C4-2B (cell line): ENCODE measurements around the gene NFKBIL1.
"Not testable (repeated sequence)": the region's sequence is repeated elsewhere in the genome, so short reads cannot be mapped to it uniquely, and the experiment has no call there.

Experiments
- ZFX ChIP-seq: fragments of 450-650 bp; IDR thresholded peaks from 2 replicates; pipeline ENCODE4 v1.6.1; 2017
- TF ChIP-seq, protein P1 (sequence below): fragments of 450-650 bp; conservative IDR thresholded peaks from 2 replicates; pipeline ENCODE4 v1.5.1; 2017; ENCODE audit warnings: mild to moderate bottlenecking

DNA sequence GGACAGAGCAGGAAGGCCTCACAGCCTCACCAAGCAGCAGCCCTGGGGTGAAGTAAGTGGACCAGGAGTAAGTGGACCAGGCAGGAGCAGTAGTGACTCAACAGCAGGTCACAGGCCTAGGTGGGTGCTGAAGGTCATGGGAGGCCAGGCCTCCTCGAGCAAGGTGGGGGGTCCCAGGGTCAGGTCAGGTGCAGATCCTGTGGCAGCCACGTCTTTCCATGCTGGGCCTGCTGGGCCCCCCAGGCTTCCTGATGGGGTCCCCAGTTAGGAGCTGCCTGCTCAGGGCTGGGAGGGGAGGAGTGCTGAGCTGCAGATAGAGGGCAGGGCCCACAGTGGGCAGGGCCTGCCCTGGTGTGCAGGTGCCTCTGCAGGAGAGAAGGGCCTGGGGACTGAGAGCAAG is 38.4 kb upstream of the NFKBIL1 start:
- TF ChIP-seq, protein P1, sequence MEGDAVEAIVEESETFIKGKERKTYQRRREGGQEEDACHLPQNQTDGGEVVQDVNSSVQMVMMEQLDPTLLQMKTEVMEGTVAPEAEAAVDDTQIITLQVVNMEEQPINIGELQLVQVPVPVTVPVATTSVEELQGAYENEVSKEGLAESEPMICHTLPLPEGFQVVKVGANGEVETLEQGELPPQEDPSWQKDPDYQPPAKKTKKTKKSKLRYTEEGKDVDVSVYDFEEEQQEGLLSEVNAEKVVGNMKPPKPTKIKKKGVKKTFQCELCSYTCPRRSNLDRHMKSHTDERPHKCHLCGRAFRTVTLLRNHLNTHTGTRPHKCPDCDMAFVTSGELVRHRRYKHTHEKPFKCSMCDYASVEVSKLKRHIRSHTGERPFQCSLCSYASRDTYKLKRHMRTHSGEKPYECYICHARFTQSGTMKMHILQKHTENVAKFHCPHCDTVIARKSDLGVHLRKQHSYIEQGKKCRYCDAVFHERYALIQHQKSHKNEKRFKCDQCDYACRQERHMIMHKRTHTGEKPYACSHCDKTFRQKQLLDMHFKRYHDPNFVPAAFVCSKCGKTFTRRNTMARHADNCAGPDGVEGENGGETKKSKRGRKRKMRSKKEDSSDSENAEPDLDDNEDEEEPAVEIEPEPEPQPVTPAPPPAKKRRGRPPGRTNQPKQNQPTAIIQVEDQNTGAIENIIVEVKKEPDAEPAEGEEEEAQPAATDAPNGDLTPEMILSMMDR: not testable (repeated sequence)
- TF ChIP-seq ZFX: not testable (repeated sequence)
